Mesendoderm (in vitro differentiated cells): ENCODE results near the gene SETSIP.

Source experiments
- DNase-seq: peaks from one replicate; pipeline ENCODE4 v3.0.0; 2013
- H2AK5ac ChIP-seq: 2 replicates; pipeline ENCODE4 v1.6.1; 2013; ENCODE audit warnings: low read length, inconsistent platforms
- H2BK120ac ChIP-seq: 2 replicates; pipeline ENCODE4 v1.6.1; 2013; ENCODE audit warnings: low read depth, mild to moderate bottlenecking, low read length, moderate library complexity, mixed read lengths
- H2BK15ac ChIP-seq: replicated peaks from 2 replicates; pipeline ENCODE4 v1.6.1; 2013; ENCODE audit warnings: low read depth, mild to moderate bottlenecking, moderate library complexity
- H2BK5ac ChIP-seq: 2 replicates; pipeline ENCODE4 v1.6.1; 2013; ENCODE audit warnings: low read length, inconsistent platforms
- H3K18ac ChIP-seq: 2 replicates; pipeline ENCODE4 v1.6.1; 2013; ENCODE audit warnings: mild to moderate bottlenecking, low read length, mixed read lengths
- H3K23ac ChIP-seq: one replicate; pipeline ENCODE4 v1.6.1; 2013; ENCODE audit warnings: low read length
- H3K27ac ChIP-seq: 2 replicates; pipeline ENCODE4 v1.5.1; 2013; ENCODE audit warnings: low read depth, mild to moderate bottlenecking, inconsistent platforms, low read length, moderate library complexity
- H3K27me3 ChIP-seq: 2 replicates; pipeline ENCODE4 v1.6.1; 2013; ENCODE audit warnings: low read length, control low read depth, mild to moderate bottlenecking, inconsistent platforms; ENCODE audit not compliant: insufficient read depth, poor library complexity
- H3K36me3 ChIP-seq: 2 replicates; pipeline ENCODE4 v1.6.1; 2013; ENCODE audit warnings: low read length, inconsistent platforms; ENCODE audit not compliant: control insufficient read depth, insufficient read depth
- H3K4ac ChIP-seq: one replicate; pipeline ENCODE4 v1.6.1; 2013; ENCODE audit warnings: low read depth, mild to moderate bottlenecking, low read length, moderate library complexity
- H3K4me1 ChIP-seq: 2 replicates; pipeline ENCODE4 v1.6.1; 2013; ENCODE audit warnings: low read depth, low read length, inconsistent platforms; ENCODE audit not compliant: control insufficient read depth
- H3K4me2 ChIP-seq: 2 replicates; pipeline ENCODE4 v1.6.1; 2013; ENCODE audit warnings: low read length
- H3K4me3 ChIP-seq: 2 replicates; pipeline ENCODE4 v1.5.1; 2013; ENCODE audit warnings: mild to moderate bottlenecking, low read length
- H3K56ac ChIP-seq: one replicate; pipeline ENCODE4 v1.6.1; 2013; ENCODE audit warnings: low read length
- H3K79me1 ChIP-seq: 2 replicates; pipeline ENCODE4 v1.6.1; 2013; ENCODE audit warnings: low read length, inconsistent platforms
- H3K79me2 ChIP-seq: 2 replicates; pipeline ENCODE4 v1.6.1; 2013; ENCODE audit warnings: mild to moderate bottlenecking, low read length; ENCODE audit not compliant: control insufficient read depth, insufficient read depth
- H3K9ac ChIP-seq: 2 replicates; pipeline ENCODE4 v1.6.1; 2013; ENCODE audit warnings: low read length, inconsistent platforms
- H4K5ac ChIP-seq: one replicate; pipeline ENCODE4 v1.6.1; 2013; ENCODE audit warnings: low read length
- H4K8ac ChIP-seq: one replicate; pipeline ENCODE4 v1.6.1; 2013; ENCODE audit warnings: low read depth, mild to moderate bottlenecking, control low read depth, low read length, moderate library complexity
- WGBS: extraction: QIAGEN DNeasy Blood & Tissue Kit; methylation state at CpG from one replicate; pipeline ENCODE4 v1.1.7; 2013; ENCODE audit warnings: low lambda C conversion rate, missing lambda C conversion rate; ENCODE audit not compliant: insufficient coverage; ENCODE audit errors: extremely low coverage; 5-methylcytosine and 5-hydroxymethylcytosine counted together

SETSIP gene

GRCh38 chr1:92085727-92086126, 10.5 kb upstream of the SETSIP start:
- peak; percentile 28 for DNase-seq
- no peaks in the 10 kb centered on the region for H3K27me3 ChIP-seq
- H3K4me1 ChIP-seq, result no peaks in the 10 kb centered on the region
- no CpG with 5 or more reads among the region's 4 CpGs for whole genome bisulfite sequencing
- no peak overlapping the region for H2BK120ac ChIP-seq
- H3K4ac ChIP-seq, result no peak overlapping the region
- no peaks in the 10 kb centered on the region for H3K79me1 ChIP-seq
- no peak overlapping the region for H3K4me2 ChIP-seq
- H3K56ac ChIP-seq, result no peak overlapping the region
- H3K79me2 ChIP-seq, result no peaks in the 10 kb centered on the region
- no peak overlapping the region for H3K27ac ChIP-seq
- no peak overlapping the region for H4K8ac ChIP-seq
- H3K36me3 ChIP-seq, result no peaks in the 10 kb centered on the region
- H3K23ac ChIP-seq, result no peak overlapping the region
- no peak overlapping the region for H2AK5ac ChIP-seq
- H2BK5ac ChIP-seq, result no peak overlapping the region
- no peak overlapping the region for H2BK15ac ChIP-seq
- H4K5ac ChIP-seq, result no peak overlapping the region
- no peak overlapping the region for H3K4me3 ChIP-seq
- H3K9ac ChIP-seq, result no peak overlapping the region
- no peak overlapping the region for H3K18ac ChIP-seq

- no peak overlapping the region for H3K56ac ChIP-seq
- H3K27ac ChIP-seq, result no peak overlapping the region
- no CpG with 5 or more reads among the region's 1 CpG for WGBS
These were observed 9.4 kb upstream of the SETSIP start for GRCh38 chr1:92084651-92085050.

GRCh38 chr1:92081031-92081430, 5.8 kb upstream of the SETSIP start:
- H3K9ac ChIP-seq, result peak overlapping the region; percentile 86
- H2BK5ac ChIP-seq, result no peak overlapping the region
- H3K79me1 ChIP-seq, result no peaks in the 10 kb centered on the region
- H3K4me3 ChIP-seq, result no peak overlapping the region
- H3K4ac ChIP-seq, result no peak overlapping the region
- no peaks in the 10 kb centered on the region for H3K27me3 ChIP-seq
- H2BK120ac ChIP-seq, result no peak overlapping the region
- H2AK5ac ChIP-seq, result no peak overlapping the region
- H3K4me2 ChIP-seq, result peak overlapping the region; percentile 45
- H3K27ac ChIP-seq, result no peak overlapping the region
- H3K23ac ChIP-seq, result no peak overlapping the region
- H3K4me1 ChIP-seq, result no peaks in the 10 kb centered on the region
- no peak overlapping the region for H4K8ac ChIP-seq
- no peaks in the 10 kb centered on the region for H3K79me2 ChIP-seq
- no peak overlapping the region for H2BK15ac ChIP-seq
- no peak overlapping the region for H4K5ac ChIP-seq
- peak overlapping the region; percentile 97 for H3K56ac ChIP-seq
- no peaks in the 10 kb centered on the region for H3K36me3 ChIP-seq
- DNase-seq, result no peak
- no peak overlapping the region for H3K18ac ChIP-seq
- WGBS, result no CpG with 5 or more reads among the region's 4 CpGs

More at GRCh38 chr1:92084651-92085050, 9.4 kb upstream of the SETSIP start:
- no peak overlapping the region for H2AK5ac ChIP-seq
- no peak overlapping the region for H4K8ac ChIP-seq
- no peak overlapping the region for H2BK120ac ChIP-seq
- no peak overlapping the region for H4K5ac ChIP-seq
- no peak overlapping the region for H3K4ac ChIP-seq
- H3K4me1 ChIP-seq, result no peaks in the 10 kb centered on the region
- no peaks in the 10 kb centered on the region for H3K27me3 ChIP-seq
- no peak overlapping the region for H3K9ac ChIP-seq
- no peaks in the 10 kb centered on the region for H3K36me3 ChIP-seq
- no peak for DNase-seq
- H2BK5ac ChIP-seq, result no peak overlapping the region
- H3K4me2 ChIP-seq, result no peak overlapping the region
- no peak overlapping the region for H3K18ac ChIP-seq
- H3K79me2 ChIP-seq, result no peaks in the 10 kb centered on the region
- H2BK15ac ChIP-seq, result no peak overlapping the region
- H3K79me1 ChIP-seq, result no peaks in the 10 kb centered on the region
- H3K4me3 ChIP-seq, result no peak overlapping the region
- H3K23ac ChIP-seq, result no peak overlapping the region

- no peak within 1 kb of the TSS for H4K8ac ChIP-seq
- peak; percentile 97 for DNase-seq
- no peaks in the 10 kb centered on the region for H3K36me3 ChIP-seq
- H3K4ac ChIP-seq, result no peak within 1 kb of the TSS
- no peaks in the 10 kb centered on the region for H3K79me1 ChIP-seq
- H3K4me3 ChIP-seq, result peak within 1 kb of the TSS; percentile 86
- peak within 1 kb of the TSS; percentile 97 for H3K56ac ChIP-seq
- H3K4me1 ChIP-seq, result no peaks in the 10 kb centered on the region
- H3K4me2 ChIP-seq, result peak within 1 kb of the TSS; percentile 45
- no peaks in the 10 kb centered on the region for H3K79me2 ChIP-seq
- WGBS, result no CpG with 5 or more reads among the region's 55 CpGs
- H2BK5ac ChIP-seq, result peak within 1 kb of the TSS; percentile 81
- H2AK5ac ChIP-seq, result no peak within 1 kb of the TSS
- H3K18ac ChIP-seq, result no peak within 1 kb of the TSS
- no peak within 1 kb of the TSS for H2BK120ac ChIP-seq
- no peaks in the 10 kb centered on the region for H3K27me3 ChIP-seq
- H3K9ac ChIP-seq, result peak within 1 kb of the TSS; percentile 86
- H3K23ac ChIP-seq, result no peak within 1 kb of the TSS
- H4K5ac ChIP-seq, result peak within 1 kb of the TSS; percentile 7
- H2BK15ac ChIP-seq, result no peak within 1 kb of the TSS
- peak within 1 kb of the TSS; percentile 80 for H3K27ac ChIP-seq
These were observed 5.1 kb upstream of the SETSIP start, which contains the start of gene BTBD8 for GRCh38 chr1:92080128-92080985. BTBD8 (plus strand) TSS chr1:92080345; CDS start chr1:92080572, 227 bp downstream.

- no peaks in the 10 kb centered on the region for H3K27me3 ChIP-seq
- no peaks in the 10 kb centered on the region for H3K4me1 ChIP-seq
- WGBS, result no CpG with 5 or more reads among the region's 7 CpGs
- H3K9ac ChIP-seq, result peak overlapping the region; percentile 86
- H3K4me3 ChIP-seq, result no peak overlapping the region
- H4K8ac ChIP-seq, result no peak overlapping the region
- H3K36me3 ChIP-seq, result no peaks in the 10 kb centered on the region
- no peak overlapping the region for H2BK15ac ChIP-seq
- no peak overlapping the region for H2BK120ac ChIP-seq
- no peak overlapping the region for H3K18ac ChIP-seq
- H3K27ac ChIP-seq, result no peak overlapping the region
- peak overlapping the region; percentile 7 for H4K5ac ChIP-seq
- H3K79me1 ChIP-seq, result no peaks in the 10 kb centered on the region
- no peak overlapping the region for H2AK5ac ChIP-seq
- no peaks in the 10 kb centered on the region for H3K79me2 ChIP-seq
- H3K4ac ChIP-seq, result no peak overlapping the region
- H3K4me2 ChIP-seq, result peak overlapping the region; percentile 38
- peak overlapping the region; percentile 97 for H3K56ac ChIP-seq
- H3K23ac ChIP-seq, result no peak overlapping the region
- DNase-seq, result no peak
- no peak overlapping the region for H2BK5ac ChIP-seq
These were observed 4.2 kb upstream of the SETSIP start for GRCh38 chr1:92079441-92079840.
